Endothelial cell of umbilical vein (primary cell): Measurements from ENCODE around the gene MT1E. TPM values are rescaled to one million over a fixed set of nuclear protein-coding genes. Genes with fewer than 3 reads are reported as not detected.

ENCODE experiments used
- BruUV-seq: library from RNA; stranded (reverse); fragments of 400-500 nt; replicated peaks from 2 replicates; lab custom pipeline; 2021; lab: Mats Ljungman, UMichigan
- CTCF ChIA-PET: fragments of 300-600, 350-600 bp; sonication (Branson Sonifier 250); formaldehyde crosslinking; loops from one replicate; lab custom pipeline; 2021; ENCODE audit warnings: antibody characterized with exemption, inconsistent platforms; lab: Charles Lee
- POLR2A ChIA-PET: fragments of 300-600, 350-600 bp; sonication (Branson Sonifier 250); formaldehyde crosslinking; loops from one replicate; lab custom pipeline; 2021; ENCODE audit warnings: antibody characterized with exemption, inconsistent platforms; lab: Charles Lee
- DNase-seq: peaks from one replicate; pipeline ENCODE4 v3.0.0-alpha.2; 2011; ENCODE audit warnings: low read depth, low spot score
- FAIRE-seq: peaks from 2 replicates; lab custom pipeline; 2011; peaks lifted over from hg19 to GRCh38; lab: Jason Lieb, UNC
- H2AFZ ChIP-seq: 2 replicates; pipeline ENCODE4 v1.6.0; 2012; ENCODE audit warnings: low read depth, low read length, control low read depth, inconsistent platforms
- H3K27ac ChIP-seq: 2 replicates; pipeline ENCODE4 v1.5.1; 2011; ENCODE audit warnings: low read depth, mild to moderate bottlenecking, control low read depth, low read length, moderate library complexity; ENCODE audit not compliant: insufficient read depth
- H3K27me3 ChIP-seq, 2 experiments: 2 replicates each; pipeline versions ENCODE4 v1.6.0 to v1.6.1; 2011; ENCODE audit warnings: low read length in 2 of 2, mixed read lengths in 1 of 2; ENCODE audit not compliant: control insufficient read depth in 2 of 2, insufficient read depth in 2 of 2
- H3K36me3 ChIP-seq, 2 experiments: 2 replicates in 1 of 2; 3 replicates in 1 of 2; pipeline ENCODE4 v1.5.1; 2011; ENCODE audit warnings: low read length in 2 of 2, mild to moderate bottlenecking in 1 of 2, moderate library complexity in 1 of 2; ENCODE audit not compliant: control insufficient read depth in 2 of 2, insufficient read depth in 2 of 2; ENCODE audit errors: extremely low read depth in 1 of 2
- H3K4me1 ChIP-seq: 3 replicates; pipeline ENCODE4 v1.5.1; 2011; ENCODE audit warnings: mild to moderate bottlenecking, low read length; ENCODE audit not compliant: control insufficient read depth, insufficient read depth; ENCODE audit errors: extremely low read depth
- H3K4me2 ChIP-seq: 2 replicates; pipeline ENCODE4 v1.6.1; 2011; ENCODE audit warnings: low read length, control low read depth, mixed read lengths; ENCODE audit not compliant: insufficient read depth
- H3K4me3 ChIP-seq, 3 experiments: fragments of 200-600 bp in 1 of 3; sonication (generic), shearing (Covaris generic) in 1 of 3; replicated peaks in 1 of 3; 2 replicates each; pipeline ENCODE4 v1.5.1; 2011 to 2016; ENCODE audit warnings: control low read depth in 3 of 3, low read length in 3 of 3, mild to moderate bottlenecking in 2 of 3, inconsistent platforms in 1 of 3, low read depth in 1 of 3, moderate library complexity in 1 of 3; ENCODE audit not compliant: insufficient read depth in 1 of 3
- H3K79me2 ChIP-seq: 2 replicates; pipeline ENCODE4 v1.6.0; 2012; ENCODE audit warnings: low read length, inconsistent platforms; ENCODE audit not compliant: control insufficient read depth, insufficient read depth
- H3K9ac ChIP-seq: replicated peaks from 2 replicates; pipeline ENCODE3; 2011; ENCODE audit warnings: low read length, control low read depth; ENCODE audit not compliant: insufficient read depth; ENCODE audit errors: extremely low read depth
- H3K9me1 ChIP-seq: replicated peaks from 3 replicates; pipeline ENCODE4 v1.6.0; 2011; ENCODE audit warnings: mild to moderate bottlenecking, low read length; ENCODE audit not compliant: control insufficient read depth, insufficient read depth; ENCODE audit errors: extremely low read depth
- H3K9me3 ChIP-seq: replicated peaks from 2 replicates; pipeline ENCODE4 v1.5.1; 2012; ENCODE audit warnings: low read length, inconsistent platforms; ENCODE audit not compliant: control insufficient read depth, insufficient read depth
- H4K20me1 ChIP-seq: replicated peaks from 2 replicates; pipeline ENCODE3; 2011; ENCODE audit warnings: mild to moderate bottlenecking, low read length; ENCODE audit not compliant: control insufficient read depth, insufficient read depth; ENCODE audit errors: extremely low read depth
- CTCF ChIP-seq, 2 donors: IDR thresholded peaks; 1 replicate in 1 of 2; 2 replicates in 1 of 2; pipeline ENCODE4 v1.5.1; 2011; ENCODE audit warnings: low read length in 2 of 2, mild to moderate bottlenecking in 2 of 2, moderate library complexity in 2 of 2, control low read depth in 1 of 2, inconsistent platforms in 1 of 2, low read depth in 1 of 2; ENCODE audit not compliant: insufficient read depth in 1 of 2; ENCODE audit errors: extremely low read depth in 1 of 2
- EZH2 ChIP-seq: IDR thresholded peaks from 2 replicates; pipeline ENCODE4 v1.6.1; 2012; ENCODE audit warnings: borderline replicate concordance, low read depth, mild to moderate bottlenecking, moderate library complexity, low read length, inconsistent platforms; ENCODE audit not compliant: severe bottlenecking
- FOS ChIP-seq: IDR thresholded peaks from 2 replicates; pipeline ENCODE4 v1.6.1; 2011; ENCODE audit warnings: mild to moderate bottlenecking, low read length, moderate library complexity, borderline replicate concordance; ENCODE audit not compliant: insufficient read depth
- GATA2 ChIP-seq: IDR thresholded peaks from 2 replicates; pipeline ENCODE4 v1.7.0; 2011; ENCODE audit warnings: low read depth, mild to moderate bottlenecking, moderate library complexity, mixed read lengths, low read length; ENCODE audit not compliant: insufficient read length, insufficient read depth
- JUN ChIP-seq: IDR thresholded peaks from 2 replicates; pipeline ENCODE4 v1.6.1; 2011; ENCODE audit warnings: borderline replicate concordance, low read depth; ENCODE audit not compliant: insufficient read length, insufficient read depth
- MAX ChIP-seq: IDR thresholded peaks from 2 replicates; pipeline ENCODE4 v1.6.1; 2011; ENCODE audit not compliant: insufficient read depth, insufficient read length
- MYC ChIP-seq: IDR thresholded peaks from one replicate; pipeline ENCODE4 v1.6.1; 2011; ENCODE audit warnings: mild to moderate bottlenecking, low read depth, low read length
- POLR2A ChIP-seq: IDR thresholded peaks from 2 replicates; pipeline ENCODE4 v1.6.1; 2012; ENCODE audit warnings: low read depth, mild to moderate bottlenecking, control low read depth, low read length
- POLR2AphosphoS5 ChIP-seq: IDR thresholded peaks from 2 replicates; pipeline ENCODE4 v1.6.1; 2012; ENCODE audit warnings: low read depth, mild to moderate bottlenecking, control low read depth, low read length, moderate library complexity; ENCODE audit not compliant: insufficient read depth
- dilution Hi-C: fragments of 300-500 bp; cut with MboI; formaldehyde crosslinking; loops from one replicate; pipeline ENCODE4 v1.15.0; 2019; ENCODE audit warnings: low sequenced_read_pairs; ENCODE audit not compliant: extremely low pct_ligation_motif_present
- intact Hi-C: fragments of 100-400 bp; cut with micrococcal nuclease; formaldehyde crosslinking; loops from one replicate; pipeline ENCODE4 v1.10.0; 2022
- polyA plus RNA-seq, 4 experiments: library from polyadenylated mRNA; depleted of rRNA in 3 of 4; stranded (reverse) in 3 of 4; unstranded in 1 of 4; fragments of >200 nt; gene quantifications; 2 replicates each; pipeline versions ENCODE4 v1.2.1 to v1.2.3, GENCODE V29; 2011 to 2012; ENCODE audit warnings: missing spikeins in 1 of 4
- total RNA-seq: library from RNA; stranded (reverse); gene quantifications from 2 replicates; pipeline ENCODE4 v1.2.3, GENCODE V29; 2021

The MT1E gene
- total and polyA plus RNA-seq, 2 donors (not counting 3 experiments of a cell fraction or from before 2014, with no cell fraction given): 208 to 346 TPM

GRCh38 chr16:56600398-56600999, 25.1 kb upstream of the MT1E start:
- Histone ChIP-seq H3K4me1 (peaks cover 6% of the 10 kb centered on the region), H3K36me3 (no peaks in the 10 kb centered on the region), H3K27ac (no peak overlapping the region), H3K9ac (no peak overlapping the region), H2AFZ (no peak overlapping the region), H3K27me3 (peaks cover 2 to 3% of the 10 kb centered on the region in 2 experiments), H3K9me3 (no peaks in the 10 kb centered on the region), H3K9me1 (no peaks in the 10 kb centered on the region), H3K4me2 (no peak overlapping the region), H3K79me2 (no peaks in the 10 kb centered on the region), H4K20me1 (no peaks in the 10 kb centered on the region), H3K4me3 (no peak overlapping the region)
- FAIRE-seq: peak; percentile 84
- dilution Hi-C loops: no loop called here
- BruUV-seq: no TSS peak
- POLR2A ChIA-PET: interaction anchor here (0.6 to 0.7 kb wide), 2 partner anchors 25 to 109 kb away, joined by 5 to 11 read pairs; partner anchors contain the start of gene MT1E
- CTCF ChIA-PET: interaction anchor here (0.6 to 7.8 kb wide), 47 partner anchors 9 to 199 kb away, joined by 3 to 113 read pairs (median 4); partner anchors contain the start of genes MT1E, MT1M, MT3 and NUDT21
- peak; percentile 54 for DNase-seq
- intact Hi-C loops: loop anchor here (1.0 kb wide), 2 partner anchors 23 to 86 kb away; no protein-coding TSS in a partner anchor
- TF ChIP-seq CTCF (IDR thresholded peaks at IDR 0.05; ENCODE audit: extremely low read depth in 1 of 2, insufficient read depth in 1 of 2, low read depth in 1 of 2, low read length in 2 of 2) (peak; percentile 65 to 74), MAX (no peak), MYC (no peak)

GRCh38 chr16:56601325-56601724, 24.3 kb upstream of the MT1E start:
- ChIA-PET CTCF (interaction anchor here (0.8 to 7.8 kb wide), 23 partner anchors 8 to 186 kb away, joined by 3 to 113 read pairs (median 5); partner anchors contain the start of gene MT3), POLR2A (no interaction called here)
- DNase-seq (no peak), FAIRE-seq (no peak)
- BruUV-seq: no TSS peak
- Histone ChIP-seq H3K79me2 (no peaks in the 10 kb centered on the region), H3K4me1 (peaks cover 14% of the 10 kb centered on the region), H3K27ac (no peak overlapping the region), H3K9me1 (no peaks in the 10 kb centered on the region), H3K9me3 (no peaks in the 10 kb centered on the region), H3K27me3 (peaks cover 2 to 3% of the 10 kb centered on the region in 2 experiments), H3K4me3 (no peak overlapping the region), H4K20me1 (no peaks in the 10 kb centered on the region), H2AFZ (no peak overlapping the region), H3K36me3 (no peaks in the 10 kb centered on the region), H3K4me2 (no peak overlapping the region), H3K9ac (no peak overlapping the region)
- no peak for TF ChIP-seq POLR2AphosphoS5
- no peak for TF ChIP-seq MAX
- no peak for TF ChIP-seq CTCF (IDR thresholded peaks at IDR 0.05; ENCODE audit: extremely low read depth in 1 of 2, insufficient read depth in 1 of 2, low read depth in 1 of 2, low read length in 2 of 2)
- TF ChIP-seq MYC: no peak
- no peak for TF ChIP-seq FOS
- TF ChIP-seq POLR2A: no peak
- TF ChIP-seq EZH2: no peak
- no peak for TF ChIP-seq GATA2
- TF ChIP-seq JUN: no peak
- intact Hi-C loops (no loop called here), dilution Hi-C loops (no loop called here)
